H1 (cell line): ENCODE data around the gene TPD52L2. TPM values are rescaled to one million over a fixed set of nuclear protein-coding genes. Genes with fewer than 3 reads are reported as not detected.
A peak's percentile ranks its signal among the peaks of the same experiment; 100 is the strongest.

Source experiments
- CTCF ChIA-PET: fragments of 300-600 bp; sonication (Branson Sonifier 250); formaldehyde crosslinking; loops from one replicate; lab custom pipeline; 2021; ENCODE audit not compliant: partially characterized antibody; lab: Charles Lee
- POLR2A ChIA-PET: fragments of 300-600 bp; sonication (Branson Sonifier 250); formaldehyde crosslinking; loops from one replicate; lab custom pipeline; 2021; ENCODE audit warnings: inconsistent platforms; ENCODE audit not compliant: partially characterized antibody; lab: Charles Lee
- DNase-seq, 2 experiments: peaks; one replicate each; pipeline versions ENCODE4 v3.0.0 to v3.0.0-alpha.2; 2010 to 2022; ENCODE audit warnings: low spot score in 2 of 2, low read depth in 1 of 2, mixed read lengths in 1 of 2
- FAIRE-seq: peaks from 2 replicates; lab custom pipeline; 2011; peaks lifted over from hg19 to GRCh38; lab: Jason Lieb, UNC
- H2AFZ ChIP-seq: 2 replicates; pipeline ENCODE4 v1.8.1; 2012; ENCODE audit warnings: low read length, inconsistent platforms
- H2AK5ac ChIP-seq: 2 replicates; pipeline ENCODE4 v1.6.1; 2013; ENCODE audit warnings: low read depth, low read length
- H2BK120ac ChIP-seq: replicated peaks from 2 replicates; pipeline ENCODE3; 2013; ENCODE audit warnings: low read depth, low read length, inconsistent platforms
- H2BK12ac ChIP-seq: 2 replicates; pipeline ENCODE4 v1.6.1; 2013; ENCODE audit warnings: low read depth, low read length
- H2BK15ac ChIP-seq: 2 replicates; pipeline ENCODE4 v1.6.1; 2013; ENCODE audit warnings: low read length
- H2BK20ac ChIP-seq: 2 replicates; pipeline ENCODE4 v1.6.1; 2013; ENCODE audit warnings: low read length
- H2BK5ac ChIP-seq: 2 replicates; pipeline ENCODE4 v1.6.1; 2013; ENCODE audit warnings: low read depth, low read length
- H3K14ac ChIP-seq: 2 replicates; pipeline ENCODE4 v1.6.1; 2013; ENCODE audit warnings: inconsistent platforms; ENCODE audit not compliant: insufficient read length
- H3K18ac ChIP-seq: 2 replicates; pipeline ENCODE4 v1.6.1; 2013; ENCODE audit warnings: low read length; ENCODE audit errors: extremely low read depth
- H3K23ac ChIP-seq: 2 replicates; pipeline ENCODE4 v1.6.1; 2013; ENCODE audit warnings: inconsistent platforms; ENCODE audit not compliant: insufficient read length
- H3K23me2 ChIP-seq: 2 replicates; pipeline ENCODE4 v1.6.1; 2013; ENCODE audit warnings: low read depth, low read length
- H3K27ac ChIP-seq: 2 replicates; pipeline ENCODE4 v1.6.1; 2011; ENCODE audit warnings: low read depth, low read length, inconsistent platforms
- H3K27me3 ChIP-seq, 4 experiments: replicated peaks in 1 of 4; 1 replicate in 1 of 4; 2 replicates in 3 of 4; pipeline versions ENCODE4 v1.6.1 to v1.8.1; 2011 to 2013; ENCODE audit warnings: low read length in 3 of 4, mild to moderate bottlenecking in 3 of 4, inconsistent platforms in 2 of 4, mixed read lengths in 2 of 4, moderate library complexity in 1 of 4; ENCODE audit not compliant: control insufficient read depth in 3 of 4, insufficient read depth in 3 of 4; ENCODE audit errors: extremely low read depth in 1 of 4
- H3K36me3 ChIP-seq, 4 experiments: 2 replicates each; pipeline versions ENCODE4 v1.6.1 to v1.8.1; 2011 to 2013; ENCODE audit warnings: mild to moderate bottlenecking in 4 of 4, low read length in 3 of 4, moderate library complexity in 2 of 4, control low read depth in 1 of 4, inconsistent platforms in 1 of 4; ENCODE audit not compliant: insufficient read depth in 4 of 4, control insufficient read depth in 2 of 4
- H3K4ac ChIP-seq: replicated peaks from 2 replicates; pipeline ENCODE3; 2013; ENCODE audit warnings: low read length, low read depth, mixed read lengths, inconsistent platforms; ENCODE audit not compliant: insufficient read length
- H3K4me1 ChIP-seq, 4 experiments: replicated peaks in 1 of 4; 1 replicate in 1 of 4; 2 replicates in 3 of 4; pipeline versions ENCODE4 v1.6.1 to v1.8.1; 2011 to 2013; ENCODE audit warnings: low read length in 3 of 4, inconsistent platforms in 2 of 4, mixed read lengths in 1 of 4; ENCODE audit not compliant: insufficient read depth in 4 of 4, control insufficient read depth in 3 of 4
- H3K4me2 ChIP-seq, 2 experiments: 2 replicates each; pipeline versions ENCODE4 v1.6.1 to v1.8.1; 2011 to 2013; ENCODE audit warnings: low read depth in 2 of 2, low read length in 2 of 2, control low read depth in 1 of 2, inconsistent platforms in 1 of 2, mild to moderate bottlenecking in 1 of 2; ENCODE audit not compliant: insufficient read depth in 1 of 2
- H3K4me3 ChIP-seq, 4 experiments: fragments of 200-600, 300-600 bp in 1 of 4; sonication (generic), shearing (Covaris generic), sonication (Bioruptor Twin) in 1 of 4; 2 replicates each; pipeline versions ENCODE4 v1.5.1 to v1.8.1; 2011 to 2016; ENCODE audit warnings: low read length in 4 of 4, low read depth in 3 of 4, control low read depth in 2 of 4, inconsistent platforms in 2 of 4, mild to moderate bottlenecking in 2 of 4, mixed read lengths in 1 of 4, moderate library complexity in 1 of 4; ENCODE audit not compliant: insufficient read depth in 2 of 4; ENCODE audit errors: extremely low read depth in 1 of 4
- H3K56ac ChIP-seq: replicated peaks from 2 replicates; pipeline ENCODE3; 2013; ENCODE audit warnings: low read depth, mild to moderate bottlenecking, mixed read lengths, low read length, inconsistent platforms; ENCODE audit not compliant: insufficient read length
- H3K79me1 ChIP-seq: 2 replicates; pipeline ENCODE4 v1.6.1; 2013; ENCODE audit warnings: low read depth, low read length, control low read depth
- H3K79me2 ChIP-seq, 2 experiments: 2 replicates each; pipeline versions ENCODE4 v1.6.1 to v1.8.1; 2012 to 2013; ENCODE audit warnings: low read length in 2 of 2, mild to moderate bottlenecking in 2 of 2, inconsistent platforms in 1 of 2; ENCODE audit not compliant: insufficient read depth in 2 of 2, control insufficient read depth in 1 of 2
- H3K9ac ChIP-seq, 4 experiments: replicated peaks in 1 of 4; 1 replicate in 1 of 4; 2 replicates in 3 of 4; pipeline versions ENCODE4 v1.6.1 to v1.8.1; 2011 to 2013; ENCODE audit warnings: low read depth in 3 of 4, low read length in 3 of 4, control low read depth in 2 of 4, mild to moderate bottlenecking in 2 of 4, moderate library complexity in 2 of 4, inconsistent platforms in 1 of 4; ENCODE audit errors: extremely low read depth in 1 of 4
- H3K9me3 ChIP-seq, 2 experiments: 2 replicates each; pipeline versions ENCODE4 v1.6.1 to v1.8.1; 2012 to 2013; ENCODE audit warnings: mild to moderate bottlenecking in 2 of 2, moderate library complexity in 2 of 2, control low read depth in 1 of 2, inconsistent platforms in 1 of 2, low read depth in 1 of 2, low read length in 1 of 2, mixed read lengths in 1 of 2; ENCODE audit not compliant: insufficient read depth in 2 of 2
- H4K20me1 ChIP-seq, 2 experiments: replicated peaks in 1 of 2; 2 replicates each; pipeline versions ENCODE3 to v1.8.1; 2011 to 2013; ENCODE audit warnings: inconsistent platforms in 2 of 2, low read length in 2 of 2, mild to moderate bottlenecking in 1 of 2; ENCODE audit not compliant: insufficient read depth in 2 of 2, control insufficient read depth in 1 of 2
- H4K5ac ChIP-seq: 2 replicates; pipeline ENCODE4 v1.6.1; 2013; ENCODE audit warnings: low read length, low read depth, mixed read lengths, inconsistent platforms; ENCODE audit not compliant: insufficient read length
- H4K8ac ChIP-seq: 2 replicates; pipeline ENCODE4 v1.8.0; 2013; ENCODE audit warnings: mild to moderate bottlenecking, moderate library complexity, low read length, inconsistent platforms; ENCODE audit not compliant: insufficient read depth; ENCODE audit errors: extremely low read depth
- H4K91ac ChIP-seq: replicated peaks from 2 replicates; pipeline ENCODE3; 2013; ENCODE audit warnings: low read length, mixed read lengths, inconsistent platforms; ENCODE audit not compliant: insufficient read length
- POLR2A ChIP-seq, 2 experiments: IDR thresholded peaks; 1 replicate in 1 of 2; 2 replicates in 1 of 2; pipeline ENCODE4 v1.6.1; 2011; ENCODE audit warnings: low read depth in 2 of 2, low read length in 2 of 2, mild to moderate bottlenecking in 2 of 2; ENCODE audit errors: control extremely low read depth in 1 of 2
- RAD21 ChIP-seq, 2 experiments: IDR thresholded peaks in 1 of 2; conservative IDR thresholded peaks in 1 of 2; 2 replicates each; pipeline ENCODE4 v1.6.1; 2011; ENCODE audit warnings: low read depth in 2 of 2, low read length in 2 of 2, improper control_type of control experiment in 1 of 2, inconsistent platforms in 1 of 2, mild to moderate bottlenecking in 1 of 2, moderate library complexity in 1 of 2
- RNF2 ChIP-seq: fragments of 200-900, 300-1000 bp; sonication (generic); IDR thresholded peaks from 2 replicates; pipeline ENCODE4 v1.7.1; 2016; ENCODE audit warnings: borderline replicate concordance, low read depth, mild to moderate bottlenecking, antibody characterized with exemption, low read length; ENCODE audit not compliant: poor library complexity, severe bottlenecking; ENCODE audit errors: missing control alignments
- WGBS, 2 experiments: shearing (Covaris generic) in 1 of 2; methylation state at CpG; one replicate each; pipeline versions ENCODE4 v1.1.6 to v1.1.7; 2013 to 2015; ENCODE audit warnings: low lambda C conversion rate in 2 of 2, mixed read lengths in 2 of 2, inconsistent platforms in 1 of 2, low coverage in 1 of 2, missing lambda C conversion rate in 1 of 2; ENCODE audit not compliant: insufficient replicate concordance in 2 of 2, insufficient coverage in 1 of 2, insufficient read length in 1 of 2; ENCODE audit errors: extremely low coverage in 1 of 2, missing lambda C conversion rate in 1 of 2; 5-methylcytosine and 5-hydroxymethylcytosine counted together
- polyA plus RNA-seq, 7 experiments: library from polyadenylated mRNA; depleted of rRNA in 3 of 7; stranded (reverse) in 5 of 7; unstranded in 2 of 7; fragments of >200 nt in 5 of 7; fragments of 200-250 nt in 2 of 7; gene quantifications; 1 replicate in 5 of 7; 2 replicates in 1 of 7; 4 replicates in 1 of 7; pipeline versions ENCODE4 v1.2.1 to v1.2.3, GENCODE V29; 2011 to 2013; ENCODE audit warnings: missing spikeins in 2 of 7, mixed read lengths in 2 of 7
- total RNA-seq: library from RNA; stranded (reverse); fragmentation: NEBNext Ultra II Directional; extraction: Animal tissue kit (Norgen Biotek cat#: 25700); gene quantifications from 2 replicates; pipeline ENCODE4 v1.2.1, GENCODE V29; 2021
- TF ChIP-seq, protein P1 (sequence below): IDR thresholded peaks from 2 replicates; pipeline ENCODE4 v1.6.1; 2011; ENCODE audit warnings: low read length, improper control_type of control experiment
- TF ChIP-seq, protein P2 (sequence below), 3 experiments: IDR thresholded peaks; 1 replicate in 2 of 3; 2 replicates in 1 of 3; pipeline versions ENCODE4 v1.5.1 to v1.6.1; 2011; ENCODE audit warnings: low read length in 3 of 3, mild to moderate bottlenecking in 3 of 3, inconsistent platforms in 2 of 3, low read depth in 1 of 3, moderate library complexity in 1 of 3; ENCODE audit not compliant: insufficient read depth in 1 of 3; ENCODE audit errors: control extremely low read depth in 1 of 3

The TPD52L2 gene
- total and polyA plus RNA-seq, 2 of the 8 experiments (the other 6 are each of a cell fraction or from before 2014, with no cell fraction given), result 77.1 to 80.2 TPM

DNA sequence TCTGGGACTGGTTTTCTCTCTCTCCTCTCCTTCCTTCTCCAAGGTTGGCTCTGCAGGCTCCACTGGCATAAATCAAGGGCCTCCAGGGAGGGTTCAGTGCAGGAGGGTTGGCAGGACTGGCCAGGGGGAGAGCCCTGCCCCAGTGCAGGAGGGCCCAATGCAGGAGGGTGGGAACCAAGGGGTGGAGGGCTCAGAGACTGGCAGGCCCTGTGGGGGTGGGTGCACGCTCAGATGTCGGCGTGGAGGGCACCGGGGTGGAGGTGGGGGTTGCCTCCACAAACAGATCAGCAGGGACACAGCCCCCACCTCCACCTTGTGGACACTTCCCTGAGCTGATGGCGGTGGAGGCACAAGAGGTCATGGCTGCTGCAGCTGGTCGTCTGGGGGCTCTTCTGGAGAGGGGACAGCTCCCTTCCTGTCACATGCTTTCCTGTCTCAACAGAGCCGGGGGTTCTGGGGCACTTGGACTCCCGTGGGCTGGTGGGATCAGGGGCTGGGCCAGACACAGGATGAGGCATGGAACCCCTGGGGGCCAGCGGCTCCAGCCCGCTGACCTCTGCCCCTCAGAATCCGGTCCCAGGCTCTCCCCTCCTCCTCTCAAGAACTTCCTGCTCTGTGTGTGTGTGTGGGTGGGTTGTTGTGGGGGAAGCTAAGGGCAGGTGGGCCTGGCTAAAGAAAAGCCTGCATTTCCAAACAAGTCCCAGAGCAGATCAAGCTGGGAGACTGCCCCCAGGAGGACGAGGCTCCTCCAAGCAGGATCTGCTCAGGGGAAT lies 6.5 kb upstream of the TPD52L2 start:
- FAIRE-seq (no peak), DNase-seq (peak in 1 of 2 experiments; percentile 67)
- Histone ChIP-seq H3K27ac (no peak overlapping the region; the same call in 1 of the 2 replicates), H4K20me1 (peaks cover 0 to 4% of the 10 kb centered on the region in 2 experiments), H2AFZ (no peak overlapping the region), H2BK20ac (peak overlapping the region; percentile 80; the same call in 1 of the 2 replicates), H3K36me3 (peaks cover 0 to 17% (median 0%) of the 10 kb centered on the region in 4 experiments; a peak in 1 of 8 replicates), H4K91ac (peak overlapping the region; percentile 89), H3K4ac (peak overlapping the region; percentile 57), H3K56ac (no peak overlapping the region), H3K79me1 (peaks cover 6% of the 10 kb centered on the region; the same call in 1 of the 2 replicates), H3K4me1 (peaks cover 7 to 49% (median 43%) of the 10 kb centered on the region in 4 experiments), H3K9me3 (no peaks in the 10 kb centered on the region), H4K5ac (peak overlapping the region; percentile 47), H2BK5ac (peak overlapping the region; percentile 91; the same call in 1 of the 2 replicates), H3K27me3 (no peaks in the 10 kb centered on the region), H3K18ac (peak overlapping the region; percentile 75), H2BK12ac (peak overlapping the region; percentile 68; the same call in 1 of the 2 replicates), H3K4me2 (peak overlapping the region; percentile 31 to 52; a peak in 3 of 4 replicates), H4K8ac (peak overlapping the region; percentile 68), H2BK15ac (peak overlapping the region; percentile 81; the same call in 1 of the 2 replicates), H2AK5ac (no peak overlapping the region; the same call in 1 of the 2 replicates), H3K14ac (no peak overlapping the region), H3K9ac (no peak overlapping the region; a peak in 1 of 7 replicates), H3K23me2 (peaks cover 8% of the 10 kb centered on the region; the same call in 1 of the 2 replicates), H3K4me3 (peak overlapping the region in 2 of 4 experiments; percentile 14 to 29; a peak in 3 of 8 replicates), H3K23ac (no peak overlapping the region), H2BK120ac (no peak overlapping the region), H3K79me2 (peaks cover 0 to 5% of the 10 kb centered on the region in 2 experiments; a peak in 1 of 4 replicates)
- 22% methylated on average over 12 of the region's 12 CpGs; no CpG with 5 or more reads in 1 of the 2 experiments for WGBS, 2 experiments
- POLR2A ChIA-PET, result interaction anchor here (0.6 to 1.3 kb wide), 8 partner anchors 12 to 200 kb away, joined by 3 to 5 read pairs (median 3); partner anchors contain the start of genes LIME1 and RTEL1
- CTCF ChIA-PET, result interaction anchor here (0.7 to 3.6 kb wide), 18 partner anchors 10 to 315 kb away, joined by 3 to 18 read pairs (median 4); no protein-coding TSS in a partner anchor
- TF ChIP-seq RNF2 (no peak), RAD21 (IDR thresholded peaks at IDR 0.05 in 1 of 2, conservative IDR thresholded peaks at IDR 0.05 in 1 of 2; ENCODE audit: low read depth in 2 of 2, low read length in 2 of 2) (peak; percentile 51 to 61; a peak in 3 of 4 replicates), POLR2A (IDR thresholded peaks at IDR 0.05; ENCODE audit: control extremely low read depth in 1 of 2, low read depth in 2 of 2, low read length in 2 of 2) (no peak)
- TF ChIP-seq, protein P1, sequence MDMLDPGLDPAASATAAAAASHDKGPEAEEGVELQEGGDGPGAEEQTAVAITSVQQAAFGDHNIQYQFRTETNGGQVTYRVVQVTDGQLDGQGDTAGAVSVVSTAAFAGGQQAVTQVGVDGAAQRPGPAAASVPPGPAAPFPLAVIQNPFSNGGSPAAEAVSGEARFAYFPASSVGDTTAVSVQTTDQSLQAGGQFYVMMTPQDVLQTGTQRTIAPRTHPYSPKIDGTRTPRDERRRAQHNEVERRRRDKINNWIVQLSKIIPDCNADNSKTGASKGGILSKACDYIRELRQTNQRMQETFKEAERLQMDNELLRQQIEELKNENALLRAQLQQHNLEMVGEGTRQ, result no peak
- TF ChIP-seq, protein P2, sequence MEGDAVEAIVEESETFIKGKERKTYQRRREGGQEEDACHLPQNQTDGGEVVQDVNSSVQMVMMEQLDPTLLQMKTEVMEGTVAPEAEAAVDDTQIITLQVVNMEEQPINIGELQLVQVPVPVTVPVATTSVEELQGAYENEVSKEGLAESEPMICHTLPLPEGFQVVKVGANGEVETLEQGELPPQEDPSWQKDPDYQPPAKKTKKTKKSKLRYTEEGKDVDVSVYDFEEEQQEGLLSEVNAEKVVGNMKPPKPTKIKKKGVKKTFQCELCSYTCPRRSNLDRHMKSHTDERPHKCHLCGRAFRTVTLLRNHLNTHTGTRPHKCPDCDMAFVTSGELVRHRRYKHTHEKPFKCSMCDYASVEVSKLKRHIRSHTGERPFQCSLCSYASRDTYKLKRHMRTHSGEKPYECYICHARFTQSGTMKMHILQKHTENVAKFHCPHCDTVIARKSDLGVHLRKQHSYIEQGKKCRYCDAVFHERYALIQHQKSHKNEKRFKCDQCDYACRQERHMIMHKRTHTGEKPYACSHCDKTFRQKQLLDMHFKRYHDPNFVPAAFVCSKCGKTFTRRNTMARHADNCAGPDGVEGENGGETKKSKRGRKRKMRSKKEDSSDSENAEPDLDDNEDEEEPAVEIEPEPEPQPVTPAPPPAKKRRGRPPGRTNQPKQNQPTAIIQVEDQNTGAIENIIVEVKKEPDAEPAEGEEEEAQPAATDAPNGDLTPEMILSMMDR (IDR thresholded peaks at IDR 0.05; ENCODE audit: control extremely low read depth in 1 of 3, insufficient read depth in 1 of 3, low read depth in 1 of 3, low read length in 3 of 3), result peak; percentile 36 to 58 (median 54)
